GM10248 (cell line): ENCODE data around the gene NUP62.

Experiments
- CTCF ChIA-PET: fragments of 300-600 bp; sonication (Branson Sonifier 250); formaldehyde crosslinking; extraction: SDS; loops from one replicate; lab custom pipeline; 2021; ENCODE audit warnings: antibody characterized with exemption; lab: Yijun Ruan, JAX
- POLR2A ChIA-PET: fragments of 350-650 bp; sonication (Branson Sonifier 250); formaldehyde crosslinking; extraction: SDS; loops from one replicate; lab custom pipeline; 2020; ENCODE audit warnings: antibody characterized with exemption; lab: Yijun Ruan, JAX
- DNase-seq: peaks from one replicate; pipeline ENCODE4 v3.0.0; 2012; ENCODE audit errors: extremely low spot score
- TF ChIP-seq, protein P1 (sequence below): IDR thresholded peaks from 2 replicates; pipeline ENCODE4 v1.5.1; 2012; ENCODE audit warnings: mild to moderate bottlenecking, low read depth; ENCODE audit errors: extremely low read depth, missing control alignments, control extremely low read depth

NUP62 gene

GRCh38 chr19:49879243-49879963, 49.9 kb downstream of the NUP62 start:
- DNase-seq: no peak
- POLR2A ChIA-PET: no interaction called here
- TF ChIP-seq, protein P1, sequence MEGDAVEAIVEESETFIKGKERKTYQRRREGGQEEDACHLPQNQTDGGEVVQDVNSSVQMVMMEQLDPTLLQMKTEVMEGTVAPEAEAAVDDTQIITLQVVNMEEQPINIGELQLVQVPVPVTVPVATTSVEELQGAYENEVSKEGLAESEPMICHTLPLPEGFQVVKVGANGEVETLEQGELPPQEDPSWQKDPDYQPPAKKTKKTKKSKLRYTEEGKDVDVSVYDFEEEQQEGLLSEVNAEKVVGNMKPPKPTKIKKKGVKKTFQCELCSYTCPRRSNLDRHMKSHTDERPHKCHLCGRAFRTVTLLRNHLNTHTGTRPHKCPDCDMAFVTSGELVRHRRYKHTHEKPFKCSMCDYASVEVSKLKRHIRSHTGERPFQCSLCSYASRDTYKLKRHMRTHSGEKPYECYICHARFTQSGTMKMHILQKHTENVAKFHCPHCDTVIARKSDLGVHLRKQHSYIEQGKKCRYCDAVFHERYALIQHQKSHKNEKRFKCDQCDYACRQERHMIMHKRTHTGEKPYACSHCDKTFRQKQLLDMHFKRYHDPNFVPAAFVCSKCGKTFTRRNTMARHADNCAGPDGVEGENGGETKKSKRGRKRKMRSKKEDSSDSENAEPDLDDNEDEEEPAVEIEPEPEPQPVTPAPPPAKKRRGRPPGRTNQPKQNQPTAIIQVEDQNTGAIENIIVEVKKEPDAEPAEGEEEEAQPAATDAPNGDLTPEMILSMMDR: no peak
- CTCF ChIA-PET: no interaction called here

- no peak for DNase-seq
- ChIA-PET CTCF (no interaction called here), POLR2A (no interaction called here)
- TF ChIP-seq, protein P1: no peak
Observed at GRCh38 chr19:49878744-49879070, 50.6 kb downstream of the NUP62 start.

GRCh38 chr19:49877879-49878743, 51.2 kb downstream of the NUP62 start:
- DNase-seq: peak; percentile 97
- CTCF ChIA-PET: interaction anchor here (1.2 kb wide), 1 partner anchor 12 kb away, joined by 4 read pairs; no protein-coding TSS in a partner anchor
- POLR2A ChIA-PET: interaction anchor here (0.6 kb wide), 1 partner anchor 10 kb away, joined by 3 read pairs; no protein-coding TSS in a partner anchor
- TF ChIP-seq, protein P1: no peak

DNA sequence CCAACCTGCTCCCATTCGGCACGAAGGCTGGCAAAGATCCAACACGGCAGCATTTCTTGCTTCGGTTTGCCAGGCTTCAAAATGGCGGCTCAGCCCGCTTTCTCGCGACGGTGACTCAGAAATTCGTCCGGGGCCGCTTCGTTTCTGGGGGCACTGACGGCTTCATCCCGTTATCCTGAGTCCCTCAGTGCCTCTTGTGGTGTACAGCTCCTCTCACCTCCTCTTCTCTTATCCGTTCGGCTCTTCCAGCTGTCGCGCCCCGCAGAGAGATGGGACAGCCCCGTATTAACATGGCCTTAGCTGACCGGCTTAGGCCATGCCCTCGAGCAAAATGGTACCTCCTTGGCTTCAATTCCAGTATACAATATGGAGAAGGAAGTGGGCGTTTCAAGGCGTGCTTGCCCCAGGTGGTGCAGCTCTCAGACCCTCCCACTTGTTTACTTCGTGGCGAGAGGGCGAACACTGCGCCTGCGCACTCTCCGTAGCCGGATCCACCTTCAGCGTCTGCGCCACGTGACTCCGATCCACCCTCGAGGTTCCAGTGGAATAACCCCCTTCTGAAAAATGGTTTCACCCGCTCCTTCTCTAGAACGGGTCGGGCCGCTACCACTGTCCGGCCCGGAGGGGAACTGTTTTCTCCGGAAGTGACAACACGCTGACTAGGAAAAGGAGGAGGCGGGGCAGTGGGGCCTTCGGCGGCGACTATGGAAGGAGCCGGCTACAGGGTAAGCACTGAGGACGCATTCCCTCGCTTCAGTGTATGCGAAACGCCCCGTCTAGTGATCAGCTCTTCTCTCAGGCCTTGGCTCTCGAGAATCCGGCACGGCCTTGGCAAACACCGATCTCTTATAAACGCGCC, 52.1 kb downstream of the NUP62 start, which contains the start of the genes AKT1S1 and TBC1D17:
TSS of gene AKT1S1 (minus strand) at position 336 of the 859 bp plus-strand sequence. CDS start 4,060 bp downstream, outside the sequence.
TSS of gene TBC1D17 (plus strand) at position 683 of the 859 bp plus-strand sequence. CDS start at position 705, 22 bp downstream.
- TF ChIP-seq, protein P1: no peak
- POLR2A ChIA-PET: interaction anchor here (0.6 to 1.5 kb wide), 7 partner anchors 11 to 111 kb away, joined by 3 to 11 read pairs (median 3); partner anchors contain the start of genes AP2A1, ATF5 and NUP62
- DNase-seq: peak; percentile 95
- CTCF ChIA-PET: interaction anchor here (0.8 to 1.2 kb wide), 3 partner anchors 13 to 64 kb away, joined by 3 to 4 read pairs (median 3); partner anchors contain the start of gene FUZ

GRCh38 chr19:49876422-49877019, 52.8 kb downstream of the NUP62 start:
- ChIA-PET CTCF (interaction anchor here (0.8 to 1.5 kb wide), 6 partner anchors 14 to 63 kb away, joined by 3 to 4 read pairs (median 4); partner anchors contain the start of genes FUZ and PTOV1), POLR2A (interaction anchor here (0.6 to 1.5 kb wide), 5 partner anchors 12 to 110 kb away, joined by 3 to 11 read pairs (median 3); partner anchors contain the start of genes AP2A1, ATF5 and NUP62)

More at GRCh38 chr19:49876422-49877019, 52.8 kb downstream of the NUP62 start:
- peak; percentile 88 for DNase-seq
- TF ChIP-seq, protein P1: no peak
